ENCODE measurements around the gene CDC42EP1.

- no peak for TF ChIP-seq CTCF (IDR thresholded peaks at IDR 0.05)
- TF ChIP-seq EZH2 (IDR thresholded peaks at IDR 0.05; ENCODE audit: borderline replicate concordance, insufficient read depth, low read depth, low read length, poor library complexity, severe bottlenecking): no peak
Observed at GRCh38 chr22:37515901-37516300, 44.4 kb upstream of the CDC42EP1 start.
